Measurements from ENCODE around the gene PLEKHD1.

The PLEKHD1 gene

GRCh38 chr14:69518289-69519101 is 34.0 kb downstream of the PLEKHD1 start:
- peak; percentile 20 for DNase-seq (ENCODE audit: low spot score)

GRCh38 chr14:69519204-69520100 is 34.9 kb downstream of the PLEKHD1 start:
- peak; percentile 17 for DNase-seq (ENCODE audit: low spot score)

GRCh38 chr14:69522026-69522425 is 37.5 kb downstream of the PLEKHD1 start:
- DNase-seq (ENCODE audit: low spot score): no peak

GRCh38 chr14:69525896-69526295 is 41.4 kb downstream of the PLEKHD1 start:
- DNase-seq (ENCODE audit: low spot score): no peak

GRCh38 chr14:69527635-69528034 is 43.1 kb downstream of the PLEKHD1 start:
- DNase-seq (ENCODE audit: low spot score): no peak

- DNase-seq (ENCODE audit: low spot score): no peak
Measured at GRCh38 chr14:69528143-69528542, 43.6 kb downstream of the PLEKHD1 start.

- DNase-seq (ENCODE audit: low spot score): no peak
Measured at GRCh38 chr14:69528930-69529329, 44.4 kb downstream of the PLEKHD1 start.

GRCh38 chr14:69529563-69529962 is 45.0 kb downstream of the PLEKHD1 start:
- DNase-seq (ENCODE audit: low spot score): peak; percentile 1

- DNase-seq (ENCODE audit: low spot score): no peak
Measured at GRCh38 chr14:69530095-69530494, 45.6 kb downstream of the PLEKHD1 start.

- no peak for DNase-seq (ENCODE audit: low spot score)
Measured at GRCh38 chr14:69531135-69531534, 46.6 kb downstream of the PLEKHD1 start.

- DNase-seq (ENCODE audit: low spot score): no peak
Measured at GRCh38 chr14:69532561-69533340, 48.2 kb downstream of the PLEKHD1 start.

- peak; percentile 89 for DNase-seq (ENCODE audit: low spot score)
Measured at GRCh38 chr14:69535230-69535848, 50.8 kb downstream of the PLEKHD1 start.

GRCh38 chr14:69536971-69537370 is 52.4 kb downstream of the PLEKHD1 start:
- DNase-seq (ENCODE audit: low spot score): no peak

GRCh38 chr14:69537900-69538299 is 53.4 kb downstream of the PLEKHD1 start:
- no peak for DNase-seq (ENCODE audit: low spot score)

- no peak for DNase-seq (ENCODE audit: low spot score)
Measured at GRCh38 chr14:69538766-69539165, 54.2 kb downstream of the PLEKHD1 start.

- DNase-seq (ENCODE audit: low spot score): no peak
Measured at GRCh38 chr14:69539631-69540410, 55.3 kb downstream of the PLEKHD1 start.

- no peak for DNase-seq (ENCODE audit: low spot score)
Measured at GRCh38 chr14:69540654-69541335, 56.3 kb downstream of the PLEKHD1 start.

GRCh38 chr14:69542311-69542710 is 57.8 kb downstream of the PLEKHD1 start:
- no peak for DNase-seq (ENCODE audit: low spot score)

GRCh38 chr14:69543341-69544115 is 59.0 kb downstream of the PLEKHD1 start:
- DNase-seq (ENCODE audit: low spot score): peak; percentile 39
